ENCODE results near the gene ADGRG3.

GRCh38 chr16:57667048-57667525, 1.0 kb upstream of the ADGRG3 start:
- TF ChIP-seq CTCF (conservative IDR thresholded peaks at IDR 0.05; ENCODE audit: low read depth in 2 of 2): no peak
- TF ChIP-seq CREB1 (CRISPR knock-in tag; IDR thresholded peaks at IDR 0.05; ENCODE audit: low read depth): no peak
- TF ChIP-seq REST (IDR thresholded peaks at IDR 0.05; ENCODE audit: unreplicated experiment): no peak
- no peak for TF ChIP-seq EZH2 (IDR thresholded peaks at IDR 0.05; ENCODE audit: low read depth, unreplicated experiment)
- no peak for TF ChIP-seq POLR2AphosphoS5 (IDR thresholded peaks at IDR 0.05; ENCODE audit: low read depth)

Data from GM23338 (cell line).